SK-N-MC (cell line): ENCODE data around the gene GTSE1.

Experiments used
- EZH2 ChIP-seq: fragments of 200-600 bp; sonication (generic); IDR thresholded peaks from one replicate; pipeline ENCODE4 v1.6.1; 2017; ENCODE audit warnings: antibody characterized with exemption
- FOXP2 ChIP-seq: optimal IDR thresholded peaks from 2 replicates; pipeline ENCODE3; 2011; ENCODE audit warnings: mild to moderate bottlenecking, moderate library complexity; ENCODE audit not compliant: insufficient read depth; ENCODE audit errors: extremely low read length, control extremely low read depth
- POLR2AphosphoS5 ChIP-seq: IDR thresholded peaks from 2 replicates; pipeline ENCODE4 v1.6.1; 2012; ENCODE audit warnings: mild to moderate bottlenecking, low read depth, low read length, borderline replicate concordance

GRCh38 chr22:46290843-46291785 is 5.6 kb upstream of the GTSE1 start:
- TF ChIP-seq POLR2AphosphoS5 (no peak), EZH2 (no peak), FOXP2 (no peak)
